Measurements from ENCODE around the gene SLC1A4.
"Not testable (repeated sequence)": the region's sequence is repeated elsewhere in the genome, so short reads cannot be mapped to it uniquely, and the experiment has no call there.

SLC1A4 gene

GRCh38 chr2:64989982-64990614 lies 899 bp downstream of the SLC1A4 start:
- FAIRE-seq (peak; percentile 72), DNase-seq (ENCODE audit: insufficient read length, low spot score) (no peak)

GRCh38 chr2:64990876-64991275 lies 1.7 kb downstream of the SLC1A4 start:
- DNase-seq (ENCODE audit: insufficient read length, low spot score) = no peak
- no peak for FAIRE-seq

GRCh38 chr2:64992218-64992617 lies 3.0 kb downstream of the SLC1A4 start:
- no peak for FAIRE-seq

DNA sequence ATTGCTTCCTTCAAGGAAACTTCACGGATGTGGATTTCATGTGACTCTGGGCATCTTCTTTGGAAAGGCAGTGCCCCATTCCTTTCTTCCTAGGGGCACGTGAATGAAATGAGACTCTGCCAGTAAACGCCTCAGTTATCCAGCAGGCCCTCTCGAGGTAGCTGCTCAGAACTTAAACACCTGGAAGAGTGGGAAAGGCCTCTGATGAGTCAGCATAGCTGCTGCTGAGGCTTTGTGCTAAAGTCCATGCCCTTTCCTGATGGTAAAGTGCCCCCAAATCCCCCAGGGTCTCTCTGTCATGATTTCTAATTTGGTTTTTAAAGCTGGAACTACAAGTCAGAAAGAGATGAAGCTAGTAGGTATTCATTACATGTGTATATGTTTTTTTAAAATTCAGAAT lies 3.8 kb downstream of the SLC1A4 start:
- no peak for DNase-seq (ENCODE audit: insufficient read length, low spot score)
- no peak for FAIRE-seq

More at GRCh38 chr2:64992218-64992617, 3.0 kb downstream of the SLC1A4 start:
- no peak for DNase-seq (ENCODE audit: insufficient read length, low spot score)

- FAIRE-seq = no peak
Measured at GRCh38 chr2:64995041-64995440, 5.8 kb downstream of the SLC1A4 start.

DNA sequence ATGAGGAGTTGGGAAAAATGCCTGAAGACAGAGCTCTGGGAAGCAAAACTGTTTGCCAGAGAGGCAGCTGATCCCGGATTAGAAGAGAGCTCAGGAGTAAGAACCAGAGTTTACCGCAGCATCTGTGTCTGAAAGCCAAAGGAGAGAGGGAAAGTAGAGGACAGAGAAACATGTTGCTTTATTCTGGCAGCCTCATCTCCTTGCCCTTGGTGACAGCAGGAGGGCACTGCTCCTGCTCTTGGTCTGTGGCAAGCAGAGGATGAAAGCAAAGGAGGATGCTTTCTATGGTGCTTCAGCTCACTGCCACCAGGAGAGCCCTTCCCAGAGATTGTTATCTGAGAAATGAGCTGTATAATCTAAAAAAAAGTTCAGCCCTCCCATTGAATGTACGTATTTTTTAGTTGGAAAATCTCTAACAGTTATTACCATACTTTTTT lies 7.7 kb downstream of the SLC1A4 start:
- FAIRE-seq (no peak), DNase-seq (ENCODE audit: insufficient read length, low spot score) (no peak)

More at GRCh38 chr2:64995041-64995440, 5.8 kb downstream of the SLC1A4 start:
- no peak for DNase-seq (ENCODE audit: insufficient read length, low spot score)

GRCh38 chr2:64998658-64999061 lies 9.5 kb downstream of the SLC1A4 start:
- no peak for FAIRE-seq
- DNase-seq (ENCODE audit: insufficient read length, low spot score) = no peak

GRCh38 chr2:64999754-65000153 lies 10.6 kb downstream of the SLC1A4 start:
- DNase-seq (ENCODE audit: insufficient read length, low spot score) (no peak), FAIRE-seq (no peak)

DNA sequence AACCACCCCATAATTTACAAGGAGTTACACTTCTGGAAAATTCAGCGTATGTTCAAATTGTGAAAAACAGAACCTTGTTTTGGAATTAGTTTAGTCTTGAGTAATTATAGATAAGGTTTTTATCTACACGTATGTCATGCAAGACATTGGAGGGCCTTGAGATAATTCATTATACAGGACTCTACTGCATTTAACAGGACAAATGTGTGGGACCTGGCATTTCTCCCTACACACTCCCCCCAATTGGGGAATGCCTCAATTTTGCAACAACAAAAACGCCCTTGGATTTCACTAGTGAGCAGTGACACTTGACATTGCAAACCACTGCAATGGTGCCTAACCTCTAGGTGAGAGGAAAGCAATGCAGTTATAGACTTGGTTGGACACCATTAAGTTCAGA lies 11.4 kb downstream of the SLC1A4 start:
- DNase-seq (ENCODE audit: insufficient read length, low spot score) = no peak
- no peak for FAIRE-seq

- DNase-seq (ENCODE audit: insufficient read length, low spot score) (no peak), FAIRE-seq (no peak)
Measured at GRCh38 chr2:65003037-65003436, 13.8 kb downstream of the SLC1A4 start.

GRCh38 chr2:65004232-65004631 lies 15.0 kb downstream of the SLC1A4 start:
- FAIRE-seq; DNase-seq (ENCODE audit: insufficient read length, low spot score): not testable (repeated sequence)

- FAIRE-seq = no peak
- no peak for DNase-seq (ENCODE audit: insufficient read length, low spot score)
Measured at GRCh38 chr2:65013776-65014175, 24.6 kb downstream of the SLC1A4 start.

DNA sequence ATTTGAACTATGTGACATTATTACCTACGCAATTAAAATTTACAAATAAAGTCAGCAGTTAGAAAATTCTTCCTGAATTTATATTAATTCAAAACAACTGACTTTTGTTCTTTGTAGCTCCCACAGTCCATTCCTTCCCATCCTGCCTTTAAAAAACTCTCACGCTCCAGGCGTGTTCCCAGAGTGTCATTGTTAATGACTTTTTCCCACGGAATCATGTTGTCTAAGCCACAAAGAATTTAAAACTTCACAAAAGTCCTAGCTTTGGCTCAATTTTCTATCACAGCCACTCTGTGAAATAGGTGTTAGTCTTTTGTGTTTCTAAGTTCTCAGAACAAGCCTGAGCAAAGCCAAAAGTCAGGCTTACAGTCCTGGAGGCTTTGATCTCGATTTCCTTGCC lies 26.5 kb downstream of the SLC1A4 start:
- no peak for FAIRE-seq
- DNase-seq (ENCODE audit: insufficient read length, low spot score) = no peak

- peak; percentile 89 for FAIRE-seq
Measured at GRCh38 chr2:65016789-65017188, 27.6 kb downstream of the SLC1A4 start.

DNA sequence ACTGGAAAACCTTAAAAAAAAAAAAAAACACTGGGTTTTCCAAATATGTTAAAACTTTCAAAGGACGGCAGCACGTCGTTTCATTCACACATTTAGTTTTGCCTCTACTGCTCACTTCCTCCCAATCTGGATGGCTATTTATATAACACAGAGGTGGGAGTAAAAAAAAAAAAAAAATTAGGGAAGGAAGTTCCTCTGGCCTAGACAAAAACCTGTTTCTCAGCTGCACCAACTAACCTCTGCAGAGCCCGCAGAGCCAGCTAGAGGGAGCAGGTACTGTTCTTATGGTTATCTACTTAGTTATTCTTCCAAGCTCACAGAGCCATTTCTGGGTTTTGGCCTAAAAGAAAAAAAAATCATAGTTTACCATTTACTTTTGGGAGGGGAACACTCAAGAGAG lies 28.1 kb downstream of the SLC1A4 start:
- peak; percentile 85 for FAIRE-seq
- DNase-seq (ENCODE audit: insufficient read length, low spot score) = no peak

More at GRCh38 chr2:65016789-65017188, 27.6 kb downstream of the SLC1A4 start:
- no peak for DNase-seq (ENCODE audit: insufficient read length, low spot score)

GRCh38 chr2:65018141-65018582 lies 29.0 kb downstream of the SLC1A4 start:
- FAIRE-seq (no peak), DNase-seq (ENCODE audit: insufficient read length, low spot score) (no peak)

DNA sequence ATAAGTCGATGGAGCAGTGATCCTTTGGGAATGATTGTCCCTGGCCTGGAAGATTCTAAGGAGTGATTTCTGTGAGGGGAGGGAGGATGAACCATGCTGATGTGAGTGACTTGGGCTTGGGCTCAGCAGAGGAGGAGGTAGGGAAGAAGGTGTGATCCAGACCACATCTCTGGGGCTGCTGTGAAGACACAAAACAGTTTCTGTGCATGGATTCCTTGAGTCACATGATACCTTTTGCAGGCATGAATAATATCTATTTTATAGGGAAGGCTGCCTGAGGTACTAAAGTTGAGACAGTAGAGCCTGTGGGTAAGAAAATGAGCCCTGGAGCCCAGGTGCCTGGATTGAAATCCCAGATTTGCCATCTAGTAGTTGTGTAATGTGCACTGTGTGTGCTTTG lies 29.8 kb downstream of the SLC1A4 start:
- DNase-seq (ENCODE audit: insufficient read length, low spot score) (no peak), FAIRE-seq (no peak)

GRCh38 chr2:65019675-65020195 lies 30.5 kb downstream of the SLC1A4 start:
- no peak for FAIRE-seq
- DNase-seq (ENCODE audit: insufficient read length, low spot score) = no peak

DNA sequence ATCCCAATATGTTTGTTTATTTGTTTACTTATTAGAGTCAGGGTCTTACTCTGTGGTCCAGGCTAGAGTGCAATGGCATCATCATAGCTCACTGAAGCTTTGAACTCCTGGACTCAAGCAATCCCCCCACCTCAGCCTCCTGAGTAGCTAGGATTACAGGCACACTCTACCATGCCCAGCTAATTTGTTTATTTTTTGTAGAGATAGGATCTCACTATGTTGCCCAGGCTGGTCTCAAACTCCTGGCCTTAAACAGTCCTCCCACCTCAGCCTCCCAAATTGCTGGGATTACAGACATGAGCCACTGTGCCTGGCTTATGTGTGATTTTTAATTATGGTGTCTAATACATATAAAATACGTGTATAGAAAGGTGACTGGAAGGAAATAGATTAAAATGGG lies 31.1 kb downstream of the SLC1A4 start:
- DNase-seq (ENCODE audit: insufficient read length, low spot score); FAIRE-seq: not testable (repeated sequence)

DNA sequence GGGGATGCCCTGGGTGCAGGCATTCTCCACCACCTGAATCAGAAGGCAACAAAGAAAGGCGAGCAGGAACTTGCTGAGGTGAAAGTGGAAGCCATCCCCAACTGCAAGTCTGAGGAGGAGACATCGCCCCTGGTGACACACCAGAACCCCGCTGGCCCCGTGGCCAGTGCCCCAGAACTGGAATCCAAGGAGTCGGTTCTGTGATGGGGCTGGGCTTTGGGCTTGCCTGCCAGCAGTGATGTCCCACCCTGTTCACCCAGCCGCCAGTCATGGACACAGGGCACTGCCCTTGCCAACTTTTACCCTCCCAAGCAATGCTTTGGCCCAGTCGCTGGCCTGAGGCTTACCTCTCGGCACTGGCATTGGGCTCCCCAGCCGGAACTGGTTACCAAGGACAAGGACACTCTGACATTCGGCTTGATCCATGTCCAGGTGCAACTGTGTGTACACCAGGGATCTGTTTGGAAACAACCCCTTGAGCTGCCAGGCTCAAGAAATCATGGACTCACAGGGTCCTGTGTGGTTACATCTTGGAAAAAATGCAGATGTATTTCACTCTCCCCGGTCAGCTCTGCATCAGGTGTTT lies 31.8 kb downstream of the SLC1A4 start:
- DNase-seq (ENCODE audit: insufficient read length, low spot score) = no peak
- FAIRE-seq = no peak

DNA sequence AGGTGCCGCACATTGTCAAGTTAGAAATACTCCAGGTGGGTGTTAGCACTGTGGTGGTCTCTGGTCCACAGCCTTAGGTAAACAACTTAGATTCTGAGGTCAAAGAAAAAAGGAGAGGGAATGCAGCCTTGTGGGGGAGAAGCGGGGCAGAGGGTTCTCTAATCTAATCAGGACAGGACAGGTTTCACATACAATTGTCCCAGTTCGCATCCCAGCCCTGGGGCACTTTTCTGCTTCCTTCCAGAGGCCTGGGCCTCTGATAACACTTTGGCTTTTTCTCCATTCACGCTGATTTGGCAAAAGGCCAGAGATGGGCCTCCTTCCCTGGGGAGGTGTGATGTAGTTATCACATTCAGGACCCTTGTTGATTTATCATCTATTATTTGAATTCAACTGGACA lies 32.5 kb downstream of the SLC1A4 start:
- DNase-seq (ENCODE audit: insufficient read length, low spot score) = no peak
- FAIRE-seq = no peak

- FAIRE-seq (no peak), DNase-seq (ENCODE audit: insufficient read length, low spot score) (no peak)
Measured at GRCh38 chr2:65022189-65022588, 33.0 kb downstream of the SLC1A4 start.

All from GM19239 (cell line).